ENCODE measurements around the gene VAT1L. TPM values are rescaled to one million over a fixed set of nuclear protein-coding genes. Genes with fewer than 3 reads are reported as not detected.

The VAT1L gene
- total RNA-seq, 1 donor from 2014 or later = 6.4 TPM

DNA sequence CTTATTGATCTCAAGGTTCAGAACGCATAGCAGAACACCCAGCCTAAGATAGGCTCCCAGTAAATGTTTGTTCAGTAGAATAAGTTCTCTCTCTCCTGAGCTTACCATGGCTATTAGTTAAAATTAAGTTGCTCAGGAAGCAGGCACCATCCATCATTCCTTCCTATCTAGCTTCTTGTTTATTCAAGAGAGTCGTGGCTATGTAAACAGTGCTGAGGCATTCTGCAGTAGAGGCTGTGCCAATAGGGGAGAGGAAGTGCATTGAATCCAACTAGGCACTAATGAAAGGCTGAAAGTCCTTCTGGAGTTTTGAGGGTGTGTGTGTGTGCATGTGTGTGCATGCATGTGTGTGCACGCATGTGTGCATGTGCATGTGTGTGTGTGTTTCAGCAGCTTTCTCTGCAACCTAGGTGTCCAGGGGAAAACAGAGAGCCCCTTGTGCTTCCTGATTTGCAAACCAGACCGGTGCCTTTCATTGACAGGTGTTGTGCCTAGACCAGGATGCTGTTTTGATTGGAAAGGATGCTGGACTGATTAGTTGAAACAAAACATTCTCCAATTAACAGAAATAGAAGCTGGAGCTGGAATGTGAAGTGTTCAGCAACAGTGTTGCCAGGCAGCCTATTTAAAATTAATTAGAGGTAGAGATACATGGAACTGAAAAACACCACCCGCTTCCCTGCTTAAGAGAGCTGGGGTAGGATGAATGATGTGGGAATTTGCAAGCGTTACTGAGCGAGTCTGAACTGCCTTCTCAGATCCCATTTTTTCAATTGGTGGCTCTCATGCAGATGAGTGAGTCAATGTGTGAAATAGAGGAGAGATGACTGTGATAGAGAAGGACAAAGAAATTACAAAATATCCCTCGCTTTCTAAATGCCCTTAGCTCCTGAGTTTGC is 130.7 kb downstream of the VAT1L start:
- no peak overlapping the region for H3K4me3 ChIP-seq
- no peaks in the 10 kb centered on the region for H3K27me3 ChIP-seq
- no peaks in the 10 kb centered on the region for H3K4me1 ChIP-seq
- no peak for TF ChIP-seq POLR2A (IDR thresholded peaks at IDR 0.05)
- TF ChIP-seq, protein P1, sequence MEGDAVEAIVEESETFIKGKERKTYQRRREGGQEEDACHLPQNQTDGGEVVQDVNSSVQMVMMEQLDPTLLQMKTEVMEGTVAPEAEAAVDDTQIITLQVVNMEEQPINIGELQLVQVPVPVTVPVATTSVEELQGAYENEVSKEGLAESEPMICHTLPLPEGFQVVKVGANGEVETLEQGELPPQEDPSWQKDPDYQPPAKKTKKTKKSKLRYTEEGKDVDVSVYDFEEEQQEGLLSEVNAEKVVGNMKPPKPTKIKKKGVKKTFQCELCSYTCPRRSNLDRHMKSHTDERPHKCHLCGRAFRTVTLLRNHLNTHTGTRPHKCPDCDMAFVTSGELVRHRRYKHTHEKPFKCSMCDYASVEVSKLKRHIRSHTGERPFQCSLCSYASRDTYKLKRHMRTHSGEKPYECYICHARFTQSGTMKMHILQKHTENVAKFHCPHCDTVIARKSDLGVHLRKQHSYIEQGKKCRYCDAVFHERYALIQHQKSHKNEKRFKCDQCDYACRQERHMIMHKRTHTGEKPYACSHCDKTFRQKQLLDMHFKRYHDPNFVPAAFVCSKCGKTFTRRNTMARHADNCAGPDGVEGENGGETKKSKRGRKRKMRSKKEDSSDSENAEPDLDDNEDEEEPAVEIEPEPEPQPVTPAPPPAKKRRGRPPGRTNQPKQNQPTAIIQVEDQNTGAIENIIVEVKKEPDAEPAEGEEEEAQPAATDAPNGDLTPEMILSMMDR (IDR thresholded peaks at IDR 0.05) = no peak
- TF ChIP-seq POLR2AphosphoS5 (IDR thresholded peaks at IDR 0.05; ENCODE audit: insufficient read depth in 1 of 2, low read depth in 1 of 2) = no peak
- no peak overlapping the region for H3K27ac ChIP-seq
- intact Hi-C loops (cut with DNase I) = no loop called here
- no peaks in the 10 kb centered on the region for H3K36me3 ChIP-seq
- H3K9me3 ChIP-seq = no peaks in the 10 kb centered on the region
- no peak for DNase-seq (ENCODE audit: extremely low spot score in 2 of 2)

DNA sequence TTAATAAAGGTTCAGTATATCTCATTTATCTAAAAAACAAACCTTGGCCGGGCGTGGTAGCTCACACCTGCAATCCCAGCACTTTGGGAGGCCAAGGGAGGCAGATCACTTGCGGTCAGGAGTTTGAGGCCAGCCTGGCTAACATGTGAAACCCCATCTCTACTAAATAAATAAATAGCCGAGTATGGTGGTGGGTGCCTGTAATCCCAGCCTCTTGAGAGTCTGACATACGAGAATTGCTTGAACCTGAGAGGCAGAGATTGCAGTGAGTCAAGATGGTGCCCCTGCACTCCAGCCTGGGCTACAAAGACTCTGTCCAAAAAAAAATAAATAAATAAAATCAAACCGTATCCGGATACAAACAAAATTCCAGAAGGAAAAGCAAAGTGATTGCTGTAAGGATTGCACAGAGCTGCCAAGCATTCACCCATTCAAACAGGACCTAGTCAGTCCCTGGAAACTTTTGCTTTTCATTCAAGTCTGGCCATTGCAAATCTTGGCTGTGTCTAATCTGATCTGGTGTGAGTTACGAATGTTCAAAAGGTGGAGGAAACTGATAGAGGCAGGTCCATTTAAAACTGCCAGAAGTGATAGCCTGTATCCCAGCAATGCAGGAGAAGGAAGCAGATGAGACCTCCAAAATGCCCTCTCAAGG is 131.5 kb downstream of the VAT1L start:
- DNase-seq (ENCODE audit: extremely low spot score in 2 of 2) = no peak
- H3K4me3 ChIP-seq = no peak overlapping the region
- no peaks in the 10 kb centered on the region for H3K36me3 ChIP-seq
- H3K4me1 ChIP-seq = no peaks in the 10 kb centered on the region
- no peak for TF ChIP-seq POLR2AphosphoS5 (IDR thresholded peaks at IDR 0.05; ENCODE audit: insufficient read depth in 1 of 2, low read depth in 1 of 2)
- TF ChIP-seq, protein P1 (IDR thresholded peaks at IDR 0.05) = no peak
- TF ChIP-seq POLR2A (IDR thresholded peaks at IDR 0.05) = no peak
- H3K27me3 ChIP-seq = no peaks in the 10 kb centered on the region
- no peak overlapping the region for H3K27ac ChIP-seq
- no peaks in the 10 kb centered on the region for H3K9me3 ChIP-seq
- intact Hi-C loops (cut with DNase I) = no loop called here

DNA sequence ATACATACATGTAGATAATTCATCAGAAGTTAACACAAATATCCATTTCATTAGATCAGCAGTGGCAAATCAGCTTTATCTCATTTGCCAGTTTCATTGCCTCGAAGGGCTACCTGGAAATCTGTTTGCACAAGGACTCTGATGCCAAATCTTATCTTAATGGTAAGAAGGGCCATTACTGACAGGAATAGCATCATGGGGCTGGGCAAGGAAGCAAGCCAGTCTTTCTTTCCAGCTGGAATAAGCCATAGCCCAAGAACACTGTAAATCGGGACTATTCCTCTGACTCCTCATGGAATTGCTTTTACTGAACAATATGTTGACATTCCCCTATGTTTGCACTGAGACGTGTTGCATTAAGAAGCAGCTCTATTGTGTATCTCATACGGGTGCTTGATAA is 132.6 kb downstream of the VAT1L start:
- DNase-seq (ENCODE audit: extremely low spot score in 2 of 2) = no peak
- Histone ChIP-seq H3K9me3 (no peaks in the 10 kb centered on the region), H3K27me3 (no peaks in the 10 kb centered on the region), H3K27ac (no peak overlapping the region), H3K36me3 (no peaks in the 10 kb centered on the region), H3K4me3 (no peak overlapping the region), H3K4me1 (no peaks in the 10 kb centered on the region)
- TF ChIP-seq POLR2AphosphoS5 (IDR thresholded peaks at IDR 0.05; ENCODE audit: insufficient read depth in 1 of 2, low read depth in 1 of 2) = no peak
- TF ChIP-seq POLR2A (IDR thresholded peaks at IDR 0.05) = no peak
- TF ChIP-seq, protein P1 (IDR thresholded peaks at IDR 0.05) = no peak
- intact Hi-C loops (cut with DNase I) = no loop called here

DNA sequence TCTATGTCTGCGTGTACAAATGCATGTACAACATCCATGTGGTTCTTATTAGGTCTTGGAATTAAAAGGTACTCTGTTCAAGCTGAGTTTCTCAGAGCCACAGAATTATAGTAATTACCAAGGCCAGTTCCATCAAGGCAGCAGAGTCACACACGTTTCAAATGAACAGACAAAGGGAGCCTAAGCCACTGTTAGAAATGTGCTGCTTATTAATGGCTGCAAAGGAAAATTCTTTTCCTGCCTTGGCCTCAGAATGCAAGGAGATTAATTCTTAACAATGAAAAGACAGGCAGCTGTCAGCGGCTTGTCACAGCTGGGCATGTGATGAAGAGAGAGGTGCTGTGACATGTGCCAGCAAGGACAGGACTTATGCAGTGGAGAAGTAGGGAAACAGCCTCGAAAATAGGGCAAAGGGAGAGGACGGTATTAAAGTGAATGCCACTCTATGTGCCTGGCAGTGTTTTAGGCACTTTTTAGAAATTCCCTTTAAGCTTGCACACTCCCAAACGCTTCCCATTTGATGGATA is 133.9 kb downstream of the VAT1L start:
- Histone ChIP-seq H3K4me3 (no peak overlapping the region), H3K27ac (no peak overlapping the region), H3K27me3 (no peaks in the 10 kb centered on the region), H3K9me3 (no peaks in the 10 kb centered on the region), H3K4me1 (no peaks in the 10 kb centered on the region), H3K36me3 (no peaks in the 10 kb centered on the region)
- intact Hi-C loops (cut with DNase I) = no loop called here
- no peak for DNase-seq (ENCODE audit: extremely low spot score in 2 of 2)
- TF ChIP-seq POLR2AphosphoS5 (IDR thresholded peaks at IDR 0.05; ENCODE audit: insufficient read depth in 1 of 2, low read depth in 1 of 2) (no peak), POLR2A (IDR thresholded peaks at IDR 0.05) (no peak)
- TF ChIP-seq, protein P1 (IDR thresholded peaks at IDR 0.05) = no peak

All from vagina (tissue), 2 donors.